Measurements from ENCODE around the gene HPS3.
A peak's percentile ranks its signal among the peaks of the same experiment; 100 is the strongest.
"Not testable (repeated sequence)": the region's sequence is repeated elsewhere in the genome, so short reads cannot be mapped to it uniquely, and the experiment has no call there.

HPS3 gene, protein sequence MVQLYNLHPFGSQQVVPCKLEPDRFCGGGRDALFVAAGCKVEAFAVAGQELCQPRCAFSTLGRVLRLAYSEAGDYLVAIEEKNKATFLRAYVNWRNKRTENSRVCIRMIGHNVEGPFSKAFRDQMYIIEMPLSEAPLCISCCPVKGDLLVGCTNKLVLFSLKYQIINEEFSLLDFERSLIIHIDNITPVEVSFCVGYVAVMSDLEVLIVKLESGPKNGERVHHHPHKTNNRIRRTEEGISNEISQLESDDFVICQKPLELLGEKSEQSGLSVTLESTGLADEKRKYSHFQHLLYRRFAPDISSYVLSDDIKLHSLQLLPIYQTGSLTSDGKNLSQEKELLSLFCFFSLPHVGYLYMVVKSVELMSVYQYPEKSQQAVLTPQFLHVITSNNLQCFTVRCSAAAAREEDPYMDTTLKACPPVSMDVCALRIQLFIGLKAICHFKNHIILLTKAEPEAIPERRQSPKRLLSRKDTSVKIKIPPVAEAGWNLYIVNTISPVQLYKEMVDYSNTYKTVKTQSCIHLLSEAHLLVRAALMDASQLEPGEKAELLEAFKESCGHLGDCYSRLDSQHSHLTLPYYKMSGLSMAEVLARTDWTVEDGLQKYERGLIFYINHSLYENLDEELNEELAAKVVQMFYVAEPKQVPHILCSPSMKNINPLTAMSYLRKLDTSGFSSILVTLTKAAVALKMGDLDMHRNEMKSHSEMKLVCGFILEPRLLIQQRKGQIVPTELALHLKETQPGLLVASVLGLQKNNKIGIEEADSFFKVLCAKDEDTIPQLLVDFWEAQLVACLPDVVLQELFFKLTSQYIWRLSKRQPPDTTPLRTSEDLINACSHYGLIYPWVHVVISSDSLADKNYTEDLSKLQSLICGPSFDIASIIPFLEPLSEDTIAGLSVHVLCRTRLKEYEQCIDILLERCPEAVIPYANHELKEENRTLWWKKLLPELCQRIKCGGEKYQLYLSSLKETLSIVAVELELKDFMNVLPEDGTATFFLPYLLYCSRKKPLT

DNA sequence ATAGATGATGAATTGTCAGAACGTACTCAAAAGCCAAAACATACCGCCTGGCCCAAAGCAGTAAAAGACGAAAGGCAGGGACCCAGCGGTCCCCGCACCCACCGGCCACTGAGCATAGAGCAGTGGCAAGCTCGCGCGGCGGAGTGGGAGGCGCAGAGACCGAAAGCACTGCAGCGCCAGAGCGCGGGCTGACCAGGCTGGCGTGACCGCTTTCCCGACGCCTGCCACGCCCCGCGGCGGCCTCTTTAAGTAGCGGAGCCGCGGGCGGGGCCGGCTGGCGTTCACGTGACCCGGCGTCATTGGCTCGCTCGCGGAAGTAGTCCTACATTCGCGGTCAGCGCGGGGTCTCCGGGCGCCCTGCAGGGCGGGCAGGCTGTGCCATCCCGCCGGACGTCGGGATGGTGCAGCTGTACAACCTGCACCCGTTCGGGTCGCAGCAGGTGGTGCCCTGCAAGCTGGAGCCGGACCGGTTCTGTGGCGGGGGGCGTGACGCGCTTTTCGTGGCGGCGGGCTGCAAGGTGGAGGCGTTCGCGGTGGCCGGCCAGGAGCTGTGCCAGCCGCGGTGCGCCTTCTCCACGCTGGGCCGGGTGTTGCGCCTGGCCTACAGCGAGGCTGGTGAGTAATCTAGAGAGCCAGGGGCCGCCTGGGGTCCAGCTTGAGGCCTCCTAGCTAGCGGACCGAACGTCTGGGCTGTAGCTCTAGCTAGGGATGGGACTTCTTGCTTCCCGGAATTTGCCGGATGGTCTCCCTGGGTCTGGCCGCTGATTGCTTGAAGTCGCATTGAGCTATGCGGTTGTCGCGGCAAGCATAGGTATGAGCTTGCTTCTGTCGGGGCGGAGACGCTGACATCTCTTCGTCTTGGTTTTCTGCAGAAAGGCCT, at the start of gene HPS3:
HPS3 (plus strand) TSS at position 313 of the 880 bp plus-strand sequence; CDS start at position 399, 86 bp downstream.
- DNase-seq (ENCODE audit: low read depth), result peak; percentile 65

- no peak for DNase-seq (ENCODE audit: low read depth)
Observed at GRCh38 chr3:149080011-149080698, 49.3 kb upstream of the HPS3 start.

DNA sequence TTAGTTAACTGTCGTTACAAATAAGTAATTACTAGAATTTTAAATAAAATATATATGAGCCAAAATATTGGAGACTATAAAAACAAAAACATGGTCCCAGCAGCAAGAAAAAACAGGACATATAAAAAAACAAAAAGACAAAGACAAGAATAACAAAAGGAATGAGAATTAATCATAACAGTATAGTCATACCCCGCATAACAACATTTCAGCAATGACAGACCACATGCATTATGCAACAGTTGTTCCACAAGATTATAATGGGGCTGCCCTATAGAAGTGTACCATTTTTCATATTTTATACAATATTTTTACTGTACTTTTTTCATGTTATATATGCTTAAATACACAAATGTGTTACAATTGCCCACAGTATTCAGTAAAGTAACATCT, 48.7 kb upstream of the HPS3 start:
- no peak for DNase-seq (ENCODE audit: low read depth)

GRCh38 chr3:149081772-149082171, 47.7 kb upstream of the HPS3 start:
- DNase-seq (ENCODE audit: low read depth), result no peak

DNA sequence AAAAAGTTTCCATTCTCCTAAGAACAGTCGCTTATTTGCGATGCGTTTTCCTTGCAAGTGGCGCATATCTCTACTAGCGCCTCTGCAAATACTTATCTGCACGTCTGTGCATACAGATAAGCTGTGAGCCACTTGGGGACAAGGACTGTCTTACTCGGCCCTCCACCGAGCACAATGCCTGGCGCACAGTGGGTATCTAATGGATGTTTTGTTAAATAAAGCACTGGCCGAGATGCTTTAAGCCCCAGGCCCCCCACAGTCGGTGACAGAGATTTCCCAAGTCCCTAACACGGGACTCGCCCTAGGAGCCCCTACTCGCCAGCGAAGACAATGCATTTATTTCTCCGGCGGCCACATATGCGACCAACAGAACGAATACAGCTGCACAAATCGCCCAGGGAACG, 43.6 kb upstream of the HPS3 start:
- DNase-seq (ENCODE audit: low read depth), result no peak

DNA sequence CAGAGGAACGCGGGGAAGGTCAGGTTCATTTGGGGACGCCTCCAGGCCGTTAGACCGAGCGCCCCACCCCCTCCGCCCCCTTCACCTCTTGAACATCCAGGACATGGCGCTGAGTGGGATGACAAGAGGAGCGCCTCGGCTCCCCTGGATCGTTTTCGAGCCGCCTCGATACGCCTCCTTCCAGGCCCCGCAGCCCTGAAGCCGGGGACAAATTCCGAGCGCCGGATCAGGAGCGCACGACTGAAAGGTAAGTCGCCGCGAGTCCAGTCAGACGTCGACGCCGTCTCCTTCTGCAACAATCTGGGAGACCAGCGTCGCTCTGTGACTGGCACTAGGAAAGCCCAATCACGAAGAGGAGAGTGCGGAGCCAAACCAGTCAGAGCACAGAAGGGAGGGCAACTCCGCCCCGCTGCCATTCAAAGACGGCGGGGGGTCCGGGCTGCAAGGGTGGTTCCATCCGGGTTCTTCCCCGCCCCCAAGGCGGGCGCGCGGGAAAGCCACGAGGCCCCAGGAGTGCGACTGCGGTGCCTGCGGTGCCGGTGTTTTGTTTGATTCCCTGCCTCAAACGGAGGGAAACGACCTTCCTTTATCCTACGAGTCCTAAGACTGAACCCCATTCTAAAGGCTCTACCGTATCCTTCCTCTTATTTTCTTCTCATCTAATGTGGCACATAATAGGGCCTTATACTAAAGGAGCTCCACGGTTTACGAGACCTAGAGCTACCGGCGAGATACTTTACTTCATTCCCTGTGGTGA, 43.0 kb upstream of the HPS3 start, which contains the start of gene HLTF:
HLTF (minus strand) TSS at position 302 of the 757 bp plus-strand sequence; CDS start at position 105, 197 bp downstream.
- DNase-seq (ENCODE audit: low read depth), result peak; percentile 86

DNA sequence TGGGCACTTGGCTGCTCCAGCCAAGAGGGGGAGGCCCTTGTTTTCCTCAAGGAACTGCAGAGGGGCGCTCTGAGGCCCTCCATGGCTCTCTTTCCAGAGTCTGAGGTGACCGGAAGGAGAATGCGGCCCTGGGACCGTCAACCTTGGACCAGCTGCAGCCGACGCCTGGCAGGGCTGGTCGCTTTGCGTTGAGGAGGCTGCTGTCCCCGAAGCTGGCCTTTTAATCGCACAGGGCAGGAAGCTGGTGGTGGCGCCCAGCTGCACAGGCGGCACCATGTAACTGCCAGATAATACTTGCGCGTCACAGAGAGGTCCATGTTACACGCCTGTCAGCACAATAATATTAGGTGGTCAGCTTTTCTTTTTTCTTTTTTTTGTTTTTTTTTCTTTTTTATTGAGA, 42.2 kb upstream of the HPS3 start:
- no peak for DNase-seq (ENCODE audit: low read depth)

GRCh38 chr3:149089395-149089794, 40.0 kb upstream of the HPS3 start:
- DNase-seq (ENCODE audit: low read depth), result no peak

- DNase-seq (ENCODE audit: low read depth), result no peak
Observed at GRCh38 chr3:149090461-149090860, 39.0 kb upstream of the HPS3 start.

DNA sequence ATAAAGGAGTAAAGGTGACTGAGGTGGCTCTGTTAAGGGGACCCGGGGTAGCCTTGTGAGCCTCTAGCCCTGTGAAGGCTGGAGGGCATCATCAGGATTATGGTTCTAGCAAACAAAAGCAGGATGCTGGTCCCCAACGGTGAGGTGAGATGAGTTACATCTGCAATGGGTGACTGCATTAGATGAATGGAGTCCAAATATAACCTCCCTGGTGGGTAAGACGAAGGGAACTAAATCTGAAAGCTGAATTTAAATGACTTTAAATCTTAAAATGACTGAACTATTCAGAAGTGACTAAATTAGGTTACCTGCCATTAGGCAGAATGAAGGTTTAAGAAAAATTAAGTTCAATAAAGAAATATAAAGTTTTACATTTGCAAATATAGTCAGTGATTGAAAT, 38.5 kb upstream of the HPS3 start:
- DNase-seq (ENCODE audit: low read depth), result no peak

DNA sequence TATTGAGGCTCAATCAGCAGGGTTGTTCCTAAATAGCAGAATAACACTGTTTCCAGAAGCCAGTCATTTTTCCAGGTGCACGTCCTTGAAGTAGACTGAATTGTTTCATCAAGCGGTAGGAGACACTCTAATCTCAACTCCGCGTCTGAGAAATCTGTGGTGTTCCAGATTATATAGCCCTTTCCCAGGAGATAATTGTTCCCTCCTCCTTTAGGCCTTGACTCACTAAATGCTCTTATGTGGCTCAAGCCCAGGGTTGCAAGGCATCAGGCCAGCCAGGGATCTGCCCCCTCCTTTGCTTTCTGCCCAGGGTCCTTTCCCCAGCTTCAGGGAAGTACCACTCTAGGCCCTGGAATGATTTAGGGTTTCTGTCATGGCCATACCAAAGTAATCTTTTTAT, 37.5 kb upstream of the HPS3 start:
- no peak for DNase-seq (ENCODE audit: low read depth)

DNA sequence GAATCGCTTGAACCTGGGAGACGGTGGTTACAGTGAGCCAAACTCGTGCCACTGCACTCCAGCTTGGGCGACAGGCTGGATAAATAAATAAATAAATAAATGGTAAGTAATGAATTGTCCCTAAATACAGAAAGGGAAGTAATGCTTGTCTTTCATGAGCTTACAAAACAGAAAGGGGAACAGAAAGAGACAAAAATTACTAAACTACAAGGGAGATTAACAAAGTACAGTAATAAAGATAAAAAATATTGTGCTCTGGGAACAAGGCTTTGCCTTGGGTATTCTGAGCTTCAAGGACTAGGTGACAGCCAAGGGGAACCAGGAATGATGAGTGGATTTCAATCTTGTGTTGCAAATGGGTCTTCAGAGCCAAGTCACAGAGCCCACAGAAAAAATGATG, 34.0 kb upstream of the HPS3 start:
- DNase-seq (ENCODE audit: low read depth), result no peak

DNA sequence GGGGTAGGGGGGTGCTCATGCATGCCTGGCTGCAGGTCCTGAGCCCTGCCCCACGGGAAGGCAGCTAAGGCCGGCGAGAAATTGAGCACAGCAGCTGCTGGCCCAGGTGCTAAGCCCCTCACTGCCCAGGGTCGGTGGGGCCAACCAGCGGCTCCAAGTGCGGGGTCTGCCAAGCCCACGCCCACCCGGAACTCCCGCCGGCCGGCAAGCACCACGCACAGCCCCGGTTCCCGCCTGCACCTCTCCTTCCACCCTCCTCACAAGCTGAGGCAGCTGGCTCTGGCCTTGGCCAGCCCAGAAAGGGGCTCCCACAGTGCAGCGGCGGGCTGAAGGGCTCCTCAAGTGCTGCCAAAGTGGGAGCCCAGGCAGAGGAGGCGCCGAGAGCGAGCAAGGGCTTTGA, 31.5 kb upstream of the HPS3 start:
- DNase-seq (ENCODE audit: low read depth), result not testable (repeated sequence)

GRCh38 chr3:149101154-149101553, 28.3 kb upstream of the HPS3 start:
- DNase-seq (ENCODE audit: low read depth), result no peak

GRCh38 chr3:149101641-149102040, 27.8 kb upstream of the HPS3 start:
- no peak for DNase-seq (ENCODE audit: low read depth)

DNA sequence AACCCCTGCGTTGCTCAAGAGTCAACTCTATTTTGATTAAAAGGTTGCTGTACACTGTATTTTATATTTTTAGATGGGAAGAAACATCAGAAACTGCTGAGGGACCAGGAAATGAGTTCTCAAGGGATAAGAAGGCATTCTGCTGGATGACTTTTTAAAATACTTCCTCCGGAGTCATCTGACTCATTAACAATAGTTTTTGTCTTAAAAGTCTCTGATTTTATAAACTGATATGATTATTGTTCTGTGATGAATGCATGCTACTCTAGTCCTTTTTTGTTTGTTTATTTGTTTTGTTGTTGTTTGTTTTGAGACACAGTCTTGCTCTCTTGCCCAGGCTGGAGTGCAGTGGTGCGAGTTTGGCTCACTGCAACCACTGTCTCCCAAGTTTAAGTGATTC, 25.0 kb upstream of the HPS3 start:
- DNase-seq (ENCODE audit: low read depth), result no peak

DNA sequence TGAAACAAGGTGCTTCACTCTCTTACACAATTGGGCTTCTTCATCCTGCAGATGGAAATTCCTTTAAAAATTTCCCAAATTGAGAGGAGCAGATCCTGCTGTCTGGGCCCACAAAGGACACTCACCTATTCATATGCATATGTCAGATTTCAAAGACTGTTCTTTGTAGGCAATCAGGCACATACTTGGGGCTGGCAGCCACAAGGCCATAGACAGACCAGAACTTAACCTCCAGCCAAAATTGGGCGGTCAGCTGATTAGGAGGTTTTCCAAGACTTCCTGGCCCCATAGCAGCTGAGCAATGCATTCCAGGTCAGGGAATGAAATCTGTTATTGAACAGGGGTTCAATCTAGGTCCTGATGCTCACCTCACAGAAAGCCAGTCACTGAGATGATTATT, 15.0 kb upstream of the HPS3 start:
- DNase-seq (ENCODE audit: low read depth), result no peak

DNA sequence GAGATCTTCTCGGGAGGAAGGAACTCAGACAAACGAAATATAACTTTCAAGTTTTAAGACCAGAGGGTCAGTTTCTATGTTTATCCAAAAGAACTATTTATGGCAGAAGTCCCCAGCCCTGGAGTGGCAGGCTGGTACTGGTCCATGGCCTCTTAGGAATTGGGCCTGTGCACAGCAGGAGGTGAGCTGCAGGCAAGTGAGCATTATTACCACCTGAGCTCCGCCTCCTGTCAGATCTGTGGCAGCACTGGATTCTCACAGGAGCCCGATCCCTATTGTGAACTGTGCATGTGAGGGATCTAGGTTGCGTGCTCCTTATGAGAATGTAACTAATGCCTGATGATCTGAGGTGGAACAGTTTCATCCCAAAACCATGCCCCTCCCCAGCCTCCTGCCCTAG, 14.3 kb upstream of the HPS3 start:
- no peak for DNase-seq (ENCODE audit: low read depth)

- DNase-seq (ENCODE audit: low read depth), result no peak
Observed at GRCh38 chr3:149118724-149119123, 10.7 kb upstream of the HPS3 start.

- DNase-seq (ENCODE audit: low read depth), result no peak
Observed at GRCh38 chr3:149119466-149119865, 10.0 kb upstream of the HPS3 start.
